Measurements from ENCODE around the gene RPL23. TPM values are rescaled to one million over a fixed set of nuclear protein-coding genes. Genes with fewer than 3 reads are reported as not detected.

The RPL23 gene
- total RNA-seq, 4 donors from 2014 or later: 2,328 to 2,756 (median 2,634) TPM

- TF ChIP-seq CTCF (IDR thresholded peaks at IDR 0.05; ENCODE audit: low read depth): no peak
Measured at GRCh38 chr17:38891441-38891840, 37.9 kb upstream of the RPL23 start.

GRCh38 chr17:38890410-38890746 is 36.9 kb upstream of the RPL23 start:
- TF ChIP-seq CTCF (IDR thresholded peaks at IDR 0.05; ENCODE audit: low read depth): no peak

GRCh38 chr17:38889745-38890409 is 36.4 kb upstream of the RPL23 start:
- no peak for TF ChIP-seq CTCF (IDR thresholded peaks at IDR 0.05; ENCODE audit: low read depth)

GRCh38 chr17:38888842-38889241 is 35.3 kb upstream of the RPL23 start:
- TF ChIP-seq CTCF (IDR thresholded peaks at IDR 0.05; ENCODE audit: low read depth): no peak

- TF ChIP-seq CTCF (IDR thresholded peaks at IDR 0.05; ENCODE audit: low read depth): no peak
Measured at GRCh38 chr17:38886643-38887010, 33.1 kb upstream of the RPL23 start.

GRCh38 chr17:38885728-38886642 is 32.5 kb upstream of the RPL23 start:
- no peak for TF ChIP-seq CTCF (IDR thresholded peaks at IDR 0.05; ENCODE audit: low read depth)

GRCh38 chr17:38885044-38885727 is 31.7 kb upstream of the RPL23 start:
- no peak for TF ChIP-seq CTCF (IDR thresholded peaks at IDR 0.05; ENCODE audit: low read depth)

Data from subcutaneous adipose tissue (tissue), 4 donors.